DND-41 (cell line): Measurements from ENCODE around the gene SETSIP.

Source experiments
- ATAC-seq: fragments of 200-7000 bp; cut with Tn5 transposase; 3 replicates; pipeline ENCODE4 v1.9.1; 2021; ENCODE audit warnings: low read depth; ENCODE audit not compliant: insufficient read depth
- DNase-seq: peaks from one replicate; pipeline ENCODE4 v3.0.0-alpha.2; 2020
- H2AFZ ChIP-seq: 2 replicates; pipeline ENCODE4 v1.6.0; 2012; ENCODE audit warnings: low read depth, low read length
- H3K27ac ChIP-seq: 2 replicates; pipeline ENCODE4 v1.5.1; 2012; ENCODE audit warnings: low read length, inconsistent platforms
- H3K27me3 ChIP-seq: fragments of 200-600 bp; sonication (generic); 2 replicates; pipeline ENCODE4 v1.6.0; 2012; ENCODE audit warnings: low read length, mild to moderate bottlenecking, inconsistent platforms; ENCODE audit not compliant: insufficient read depth, poor library complexity
- H3K36me3 ChIP-seq: 2 replicates; pipeline ENCODE4 v1.5.1; 2012; ENCODE audit warnings: low read length, inconsistent platforms; ENCODE audit not compliant: insufficient read depth
- H3K4me1 ChIP-seq: 2 replicates; pipeline ENCODE4 v1.5.1; 2012; ENCODE audit warnings: mild to moderate bottlenecking, low read length; ENCODE audit not compliant: insufficient read depth
- H3K4me2 ChIP-seq: 2 replicates; pipeline ENCODE4 v1.6.0; 2012; ENCODE audit warnings: mild to moderate bottlenecking, moderate library complexity, low read length, inconsistent platforms; ENCODE audit not compliant: insufficient read depth
- H3K4me3 ChIP-seq, 2 experiments: fragments of 200-600 bp in 1 of 2; shearing (Covaris generic) in 1 of 2; 2 replicates each; pipeline ENCODE4 v1.5.1; 2012 to 2016; ENCODE audit warnings: inconsistent platforms in 2 of 2, low read length in 2 of 2, mild to moderate bottlenecking in 2 of 2, low read depth in 1 of 2, moderate library complexity in 1 of 2
- H3K79me2 ChIP-seq: 2 replicates; pipeline ENCODE4 v1.6.0; 2012; ENCODE audit warnings: low read length, inconsistent platforms; ENCODE audit not compliant: insufficient read depth
- H3K9ac ChIP-seq: 2 replicates; pipeline ENCODE4 v1.6.0; 2012; ENCODE audit warnings: low read depth, mild to moderate bottlenecking, inconsistent platforms, low read length, moderate library complexity
- H3K9me3 ChIP-seq: 2 replicates; pipeline ENCODE4 v1.5.1; 2012; ENCODE audit warnings: low read length, moderate library complexity, mild to moderate bottlenecking, inconsistent platforms; ENCODE audit not compliant: insufficient read depth, severe bottlenecking
- H4K20me1 ChIP-seq: 2 replicates; pipeline ENCODE4 v1.6.0; 2012; ENCODE audit warnings: low read length; ENCODE audit not compliant: insufficient read depth
- CTCF ChIP-seq: IDR thresholded peaks from 2 replicates; pipeline ENCODE4 v1.5.1; 2012; ENCODE audit warnings: borderline replicate concordance, low read length, moderate library complexity, mild to moderate bottlenecking; ENCODE audit not compliant: poor library complexity, severe bottlenecking; ENCODE audit errors: extremely low read depth
- EZH2 ChIP-seq: IDR thresholded peaks from 3 replicates; pipeline ENCODE4 v1.6.1; 2012; ENCODE audit warnings: borderline replicate concordance, low read depth, mild to moderate bottlenecking, moderate library complexity, low read length, inconsistent platforms; ENCODE audit not compliant: severe bottlenecking

SETSIP gene

GRCh38 chr1:92075311-92075710 is at the start of gene SETSIP:
SETSIP (minus strand) TSS chr1:92075411; CDS start chr1:92075411, 0 bp downstream.
- no peaks in the 10 kb centered on the region for H3K9me3 ChIP-seq
- no peak within 1 kb of the TSS for H3K4me3 ChIP-seq
- H2AFZ ChIP-seq, result no peak within 1 kb of the TSS
- no peak within 1 kb of the TSS for H3K27ac ChIP-seq
- H3K9ac ChIP-seq, result no peak within 1 kb of the TSS
- no peak within 1 kb of the TSS for H3K4me2 ChIP-seq
- no peaks in the 10 kb centered on the region for H3K79me2 ChIP-seq
- ATAC-seq (no peak), DNase-seq (no peak)
- no peaks in the 10 kb centered on the region for H4K20me1 ChIP-seq
- no peaks in the 10 kb centered on the region for H3K36me3 ChIP-seq
- no peaks in the 10 kb centered on the region for H3K27me3 ChIP-seq
- peaks cover 7% of the 10 kb centered on the region for H3K4me1 ChIP-seq
- TF ChIP-seq CTCF (no peak), EZH2 (no peak)

GRCh38 chr1:92123868-92124267 is 48.7 kb upstream of the SETSIP start:
- TF ChIP-seq EZH2 (no peak), CTCF (no peak)
- H3K36me3 ChIP-seq, result no peaks in the 10 kb centered on the region
- H3K9me3 ChIP-seq, result no peaks in the 10 kb centered on the region
- DNase-seq (peak; percentile 8), ATAC-seq (no peak; the same call in 2 of the 3 replicates)
- H4K20me1 ChIP-seq, result no peaks in the 10 kb centered on the region
- H3K27me3 ChIP-seq, result no peaks in the 10 kb centered on the region
- H3K4me1 ChIP-seq, result no peaks in the 10 kb centered on the region
- no peak overlapping the region for H3K27ac ChIP-seq
- no peak overlapping the region for H3K4me3 ChIP-seq
- no peak overlapping the region for H2AFZ ChIP-seq
- H3K4me2 ChIP-seq, result no peak overlapping the region
- H3K9ac ChIP-seq, result no peak overlapping the region
- no peaks in the 10 kb centered on the region for H3K79me2 ChIP-seq

- H3K79me2 ChIP-seq, result no peaks in the 10 kb centered on the region
- ATAC-seq (no peak), DNase-seq (no peak)
- no peaks in the 10 kb centered on the region for H3K9me3 ChIP-seq
- no peaks in the 10 kb centered on the region for H4K20me1 ChIP-seq
- H3K27me3 ChIP-seq, result no peaks in the 10 kb centered on the region
- no peak overlapping the region for H3K9ac ChIP-seq
- H3K4me1 ChIP-seq, result no peaks in the 10 kb centered on the region
- no peak overlapping the region for H3K4me3 ChIP-seq
- H3K4me2 ChIP-seq, result no peak overlapping the region
- H3K36me3 ChIP-seq, result no peaks in the 10 kb centered on the region
- no peak for TF ChIP-seq CTCF
- TF ChIP-seq EZH2, result no peak
- H3K27ac ChIP-seq, result no peak overlapping the region
- no peak overlapping the region for H2AFZ ChIP-seq
Measured at GRCh38 chr1:92118826-92119225, 43.6 kb upstream of the SETSIP start.

- no peak overlapping the region for H3K4me2 ChIP-seq
- H3K9ac ChIP-seq, result no peak overlapping the region
- no peak overlapping the region for H2AFZ ChIP-seq
- no peak overlapping the region for H3K27ac ChIP-seq
- TF ChIP-seq EZH2 (no peak), CTCF (no peak)
- H3K4me1 ChIP-seq, result no peaks in the 10 kb centered on the region
- no peak overlapping the region for H3K4me3 ChIP-seq
- ATAC-seq (0 out of 3 replicates have a peak, but pooled peaks have one; percentile 35), DNase-seq (no peak)
- no peaks in the 10 kb centered on the region for H3K36me3 ChIP-seq
- no peaks in the 10 kb centered on the region for H4K20me1 ChIP-seq
- H3K9me3 ChIP-seq, result no peaks in the 10 kb centered on the region
- H3K79me2 ChIP-seq, result no peaks in the 10 kb centered on the region
- H3K27me3 ChIP-seq, result no peaks in the 10 kb centered on the region
Measured at GRCh38 chr1:92117526-92117925, 42.3 kb upstream of the SETSIP start.
